Stimulated activated CD4-positive, alpha-beta T cell treated with anti-CD3 and anti-CD28 coated beads, Interleukin-2, amount 100 ng/mL, for 48 hours (primary cell): ENCODE measurements around the gene CAMTA1.
A peak's percentile ranks its signal among the peaks of the same experiment; 100 is the strongest.

Source experiments
- DNase-seq, 2 donors: peaks; one replicate each; pipeline ENCODE4 v3.0.0-alpha.2; 2020

The CAMTA1 gene

GRCh38 chr1:6880951-6881690 lies 95.9 kb downstream of the CAMTA1 start:
- DNase-seq, result no peak

GRCh38 chr1:6882414-6882813 lies 97.2 kb downstream of the CAMTA1 start:
- no peak for DNase-seq

DNA sequence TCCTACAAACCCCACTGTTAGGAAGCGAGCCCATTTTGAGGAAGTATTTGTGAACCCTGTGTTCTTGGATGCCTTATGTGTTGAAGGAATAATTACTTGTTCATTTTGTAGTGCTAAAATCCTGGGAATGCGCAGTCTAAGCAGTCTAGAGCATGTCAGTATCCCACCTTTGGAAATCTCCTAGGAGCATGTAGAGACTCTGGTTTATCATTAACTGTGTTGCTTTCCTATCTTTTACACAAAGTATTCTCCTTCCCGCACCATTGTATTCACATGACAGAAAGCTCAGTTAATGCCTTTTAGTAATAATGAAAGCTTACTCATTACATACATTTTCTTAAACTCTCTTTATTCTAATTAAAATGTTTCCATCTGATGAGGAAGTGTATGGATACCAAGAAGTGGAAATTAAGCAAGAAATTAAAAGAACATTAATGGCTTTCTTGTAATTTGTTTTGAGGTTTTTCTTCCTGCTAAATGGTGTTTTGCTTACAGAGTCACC lies 99.4 kb downstream of the CAMTA1 start:
- DNase-seq, result no peak

- DNase-seq, result no peak
Measured at GRCh38 chr1:6885426-6885825, 100.2 kb downstream of the CAMTA1 start.

- no peak for DNase-seq
Measured at GRCh38 chr1:6886523-6886922, 101.3 kb downstream of the CAMTA1 start.

DNA sequence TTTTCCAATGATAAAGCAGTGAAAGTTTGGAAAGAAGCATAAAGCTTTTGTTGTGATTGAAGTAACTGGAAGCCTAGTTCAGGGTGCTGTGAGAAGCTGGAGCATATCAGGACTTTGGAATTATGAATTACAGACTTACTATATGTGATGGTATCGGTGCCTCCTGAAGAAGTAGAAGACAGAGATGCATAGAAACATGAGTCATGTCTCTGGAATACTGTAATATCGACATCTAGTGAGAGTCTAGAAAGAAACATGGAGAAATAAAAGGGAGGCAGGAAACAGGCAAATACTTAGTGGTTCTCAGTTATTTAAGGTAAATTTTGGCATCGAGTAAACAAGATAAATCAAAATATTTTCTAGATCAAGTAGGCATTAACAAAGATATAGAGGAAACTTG lies 103.0 kb downstream of the CAMTA1 start:
- DNase-seq, result no peak

DNA sequence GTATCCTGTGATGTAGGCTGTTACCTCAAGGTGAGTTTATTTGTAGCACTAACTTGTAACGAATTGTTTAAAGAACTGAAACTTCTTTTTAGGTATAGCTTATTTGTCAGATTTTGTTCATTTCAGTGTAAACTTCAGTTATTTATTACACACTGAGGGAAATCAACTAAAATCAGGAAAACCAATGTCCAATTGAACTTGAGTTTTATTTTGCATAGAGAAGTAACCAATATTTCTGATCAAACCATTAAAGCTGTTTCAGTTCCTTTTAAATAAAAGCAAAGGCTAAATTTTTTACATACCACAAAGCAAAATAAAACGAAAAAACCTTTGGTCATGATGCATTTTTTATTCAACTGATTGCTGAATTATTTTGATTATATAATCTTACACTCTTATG lies 103.6 kb downstream of the CAMTA1 start:
- no peak for DNase-seq

- DNase-seq, result peak; percentile 10 to 20
Measured at GRCh38 chr1:6889875-6890480, 104.7 kb downstream of the CAMTA1 start.

- DNase-seq, result no peak
Measured at GRCh38 chr1:6890686-6891085, 105.4 kb downstream of the CAMTA1 start.

DNA sequence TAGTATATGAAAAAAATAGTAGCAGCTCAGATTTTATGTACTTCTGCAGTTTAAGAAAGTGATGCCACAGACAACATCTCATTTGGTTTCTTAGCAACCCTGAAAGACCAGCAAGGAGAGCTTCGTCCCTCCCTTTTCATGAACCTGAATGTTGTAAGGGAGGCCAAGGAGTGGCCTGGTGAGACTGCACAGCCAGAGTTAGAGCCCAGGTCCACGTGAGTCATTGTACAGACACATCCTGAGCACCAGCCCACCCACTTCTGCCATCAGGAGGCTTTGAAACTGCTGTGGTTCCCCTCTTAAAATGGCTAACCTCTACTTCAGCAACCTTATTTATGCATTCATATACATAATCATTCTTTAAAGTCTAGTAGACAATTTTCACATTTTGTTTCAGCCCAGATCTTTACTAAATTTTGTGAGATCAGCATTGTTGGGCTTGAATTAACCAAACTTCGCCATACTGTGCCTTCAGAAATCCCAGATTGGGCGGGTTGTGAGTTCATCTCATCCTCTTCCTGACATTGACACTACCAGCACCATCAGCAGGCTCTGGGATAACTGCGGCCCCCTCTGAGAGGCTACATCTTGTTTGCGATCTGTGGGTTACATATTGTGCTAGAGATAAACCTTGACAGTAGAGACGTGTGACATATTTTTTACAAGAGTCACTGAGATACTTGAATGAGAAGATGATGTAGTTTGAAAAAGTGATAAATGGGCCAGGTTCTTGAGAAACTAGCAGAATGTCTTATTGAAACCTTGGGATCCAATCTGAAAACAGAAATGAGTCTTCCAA lies 106.7 kb downstream of the CAMTA1 start:
- no peak for DNase-seq

GRCh38 chr1:6893388-6893787 lies 108.1 kb downstream of the CAMTA1 start:
- no peak for DNase-seq

DNA sequence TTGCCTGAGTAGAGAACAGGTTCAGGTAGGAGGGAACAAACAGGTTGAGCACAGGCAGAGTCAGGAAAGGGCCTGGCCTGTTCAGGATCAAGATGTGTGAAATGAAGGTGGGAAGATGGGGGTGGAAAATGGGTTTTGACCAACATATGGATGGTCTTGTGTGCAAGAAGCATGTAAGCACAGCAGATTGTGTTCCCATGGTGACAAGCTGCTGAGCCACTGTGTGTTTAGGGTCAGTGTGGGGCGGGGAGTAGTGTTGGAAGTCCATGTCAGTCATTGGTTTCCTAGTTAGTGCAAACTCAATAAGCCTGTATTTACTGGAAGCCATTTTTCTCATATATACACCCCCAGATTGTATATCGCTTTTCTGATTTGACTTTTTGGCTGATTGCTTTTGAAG lies 111.9 kb downstream of the CAMTA1 start:
- no peak for DNase-seq

GRCh38 chr1:6898974-6899539 lies 113.8 kb downstream of the CAMTA1 start:
- no peak for DNase-seq

- DNase-seq, result no peak
Measured at GRCh38 chr1:6899621-6900020, 114.4 kb downstream of the CAMTA1 start.

DNA sequence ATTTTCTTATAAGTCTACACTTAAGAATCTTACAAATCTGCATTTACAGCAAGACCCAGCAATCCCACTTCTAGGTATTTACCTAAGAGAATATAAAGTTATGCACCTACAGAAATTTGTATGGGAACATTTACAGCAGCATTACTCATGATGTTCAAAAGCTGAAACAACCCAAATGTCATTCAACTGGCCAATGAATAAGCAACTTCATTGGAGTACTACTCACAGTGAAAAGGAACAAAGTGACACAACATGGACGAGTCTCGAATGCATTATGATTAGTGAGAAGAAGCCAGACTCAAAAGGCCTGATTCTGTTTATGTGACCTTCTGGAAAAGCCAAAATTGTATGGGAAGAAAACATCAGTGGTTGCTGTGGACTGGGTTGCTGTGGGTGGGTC lies 116.9 kb downstream of the CAMTA1 start:
- no peak for DNase-seq

DNA sequence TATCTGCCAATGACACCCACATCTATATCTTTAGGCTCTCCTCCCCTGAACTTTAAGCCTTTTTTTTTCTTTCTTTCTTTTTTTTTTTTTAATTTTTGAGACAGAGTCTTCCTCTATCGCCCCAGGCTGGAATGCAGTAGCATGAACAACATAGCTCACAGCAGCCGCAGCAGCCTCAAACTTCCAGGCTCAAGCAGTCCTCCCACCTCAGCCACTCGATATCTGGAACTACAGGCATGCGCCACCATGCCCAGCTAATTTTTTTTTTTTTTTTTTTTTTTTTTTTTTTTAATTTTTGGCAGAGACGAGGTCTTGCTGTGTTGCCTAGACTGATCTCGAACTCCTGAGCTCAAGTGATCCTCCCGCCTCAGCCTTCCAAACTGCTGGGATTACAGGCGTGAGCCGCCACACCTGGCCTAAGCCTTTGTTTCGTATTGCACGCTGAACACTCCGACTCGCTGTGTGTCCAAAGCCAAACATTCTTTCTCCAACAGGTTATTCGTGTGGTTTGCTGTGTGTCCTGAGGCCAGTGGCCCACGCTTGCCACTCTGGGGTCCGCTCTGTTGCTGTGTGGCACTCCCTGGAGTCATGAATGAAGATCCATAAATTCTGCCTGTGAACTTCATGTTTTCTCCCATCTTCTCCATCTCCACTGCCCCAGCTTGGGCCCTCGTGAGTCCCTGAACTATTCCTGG lies 119.4 kb downstream of the CAMTA1 start:
- no peak for DNase-seq

DNA sequence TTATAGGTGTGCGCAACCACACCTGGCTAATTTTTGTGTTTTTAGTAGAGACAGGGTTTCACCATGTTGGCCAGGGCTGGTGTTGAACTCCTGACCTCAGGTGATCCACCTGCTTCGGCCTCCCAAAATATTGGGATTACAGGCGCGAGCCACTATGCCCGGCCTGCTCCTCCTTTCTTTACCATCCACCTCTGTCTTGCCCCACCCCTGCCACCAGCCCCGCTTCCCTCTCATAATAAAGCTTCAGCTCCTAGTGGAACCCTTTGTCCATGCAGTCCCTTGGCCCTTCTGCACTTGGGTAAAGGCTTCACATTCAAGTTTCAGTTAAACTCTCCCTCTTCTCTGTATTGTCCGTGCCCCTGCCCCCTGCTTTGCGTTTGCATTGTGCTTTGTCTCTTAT lies 120.1 kb downstream of the CAMTA1 start:
- no peak for DNase-seq

- DNase-seq, result no peak
Measured at GRCh38 chr1:6905790-6906189, 120.5 kb downstream of the CAMTA1 start.

DNA sequence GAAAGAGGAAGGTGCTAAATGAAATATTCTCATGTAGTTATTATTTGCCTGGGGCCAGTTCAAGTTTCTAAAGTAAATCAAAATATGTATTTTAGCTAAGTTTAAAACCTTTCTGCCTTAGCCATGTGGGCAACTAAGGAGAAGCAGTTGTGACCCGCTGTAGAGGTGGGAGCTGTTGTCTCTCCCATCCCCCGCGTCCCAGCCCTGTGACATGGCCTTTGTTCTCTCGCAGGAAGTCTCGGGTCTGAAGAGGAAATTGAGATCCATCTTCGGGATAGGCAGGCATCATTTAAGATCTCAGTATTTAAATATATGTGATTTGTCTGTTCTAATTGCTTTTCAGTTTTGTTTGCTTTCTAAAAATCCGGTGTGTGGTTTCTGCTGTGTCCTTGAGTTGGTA lies 121.5 kb downstream of the CAMTA1 start:
- no peak for DNase-seq

DNA sequence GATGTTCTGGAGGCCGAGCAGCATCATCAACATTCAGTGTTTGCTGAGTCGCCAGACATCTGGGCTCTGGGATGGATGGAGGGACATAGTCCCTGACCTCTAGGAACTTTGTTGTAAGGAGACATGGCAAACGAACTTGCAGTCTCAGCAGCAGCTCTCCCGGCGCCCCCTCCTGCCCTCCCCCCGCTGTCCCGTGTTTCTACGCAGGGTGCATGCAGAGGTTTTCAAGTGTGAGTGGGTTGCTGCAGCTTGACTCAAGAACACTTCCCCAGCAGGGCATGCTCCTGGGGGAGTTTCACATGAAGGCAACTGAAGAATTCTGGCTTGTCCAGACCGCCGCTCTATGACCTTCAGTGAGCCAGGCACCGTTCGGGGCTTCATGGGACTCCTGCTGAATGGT lies 121.9 kb downstream of the CAMTA1 start:
- no peak for DNase-seq

- no peak for DNase-seq
Measured at GRCh38 chr1:6907676-6908434, 122.6 kb downstream of the CAMTA1 start.

DNA sequence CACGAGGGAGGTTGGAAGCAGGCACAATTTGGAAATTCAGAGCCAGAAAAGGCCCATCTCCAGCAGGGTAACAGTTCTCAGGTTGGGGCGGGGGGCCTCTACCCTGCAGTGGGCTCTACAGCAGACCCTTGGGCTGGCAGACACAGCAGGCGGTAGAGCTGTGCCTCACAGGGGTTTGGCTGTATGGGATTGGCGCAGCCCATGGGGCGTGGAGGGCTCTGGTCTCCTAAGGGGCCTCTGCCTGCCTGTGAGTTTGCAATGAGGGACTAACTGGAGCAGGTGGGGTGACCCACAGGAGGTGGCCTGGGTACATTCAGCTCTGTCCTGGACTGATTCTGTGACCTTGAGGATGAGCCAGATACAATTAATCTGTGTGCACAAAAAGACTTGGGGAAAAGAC lies 124.1 kb downstream of the CAMTA1 start:
- DNase-seq, result no peak
